Measurements from ENCODE around the gene METRN.

The METRN gene

GRCh38 chr16:759110-759910, 44.4 kb downstream of the METRN start:
- DNase-seq (ENCODE audit: low read depth, low spot score), result no peak

GRCh38 chr16:760065-760464, 45.1 kb downstream of the METRN start:
- DNase-seq (ENCODE audit: low read depth, low spot score), result no peak

GRCh38 chr16:760545-761343, 45.8 kb downstream of the METRN start, which contains the start of gene MSLN:
TSS of gene MSLN (plus strand) at chr16:760734. CDS start at chr16:762681, 1,947 bp downstream.
- no peak for DNase-seq (ENCODE audit: low read depth, low spot score)

GRCh38 chr16:761625-762513, 47.0 kb downstream of the METRN start:
- no peak for DNase-seq (ENCODE audit: low read depth, low spot score)

GRCh38 chr16:762595-763268, 47.8 kb downstream of the METRN start:
- no peak for DNase-seq (ENCODE audit: low read depth, low spot score)

GRCh38 chr16:763369-764183, 48.7 kb downstream of the METRN start:
- DNase-seq (ENCODE audit: low read depth, low spot score), result no peak

- DNase-seq (ENCODE audit: low read depth, low spot score), result no peak
Observed at GRCh38 chr16:764184-764750, 49.3 kb downstream of the METRN start.

GRCh38 chr16:764848-765487, 50.0 kb downstream of the METRN start:
- no peak for DNase-seq (ENCODE audit: low read depth, low spot score)

GRCh38 chr16:765488-765865, 50.6 kb downstream of the METRN start:
- DNase-seq (ENCODE audit: low read depth, low spot score), result no peak

- no peak for DNase-seq (ENCODE audit: low read depth, low spot score)
Observed at GRCh38 chr16:766008-766819, 51.3 kb downstream of the METRN start.

GRCh38 chr16:766820-767640, 52.1 kb downstream of the METRN start:
- no peak for DNase-seq (ENCODE audit: low read depth, low spot score)

- no peak for DNase-seq (ENCODE audit: low read depth, low spot score)
Observed at GRCh38 chr16:767743-768235, 52.9 kb downstream of the METRN start.

GRCh38 chr16:768428-768827, 53.5 kb downstream of the METRN start:
- DNase-seq (ENCODE audit: low read depth, low spot score), result no peak
